GM19438 (cell line): ENCODE results near the gene HAT1.
A peak's percentile ranks its signal among the peaks of the same experiment; 100 is the strongest.
"Not testable (repeated sequence)": the region's sequence is repeated elsewhere in the genome, so short reads cannot be mapped to it uniquely, and the experiment has no call there.

Experiments
- ATAC-seq: cut with Tn5 transposase; IDR thresholded peaks from one replicate; pipeline ENCODE4 v1.9.1; 2021; ENCODE audit warnings: low read depth; ENCODE audit not compliant: unreplicated experiment

HAT1 gene

DNA sequence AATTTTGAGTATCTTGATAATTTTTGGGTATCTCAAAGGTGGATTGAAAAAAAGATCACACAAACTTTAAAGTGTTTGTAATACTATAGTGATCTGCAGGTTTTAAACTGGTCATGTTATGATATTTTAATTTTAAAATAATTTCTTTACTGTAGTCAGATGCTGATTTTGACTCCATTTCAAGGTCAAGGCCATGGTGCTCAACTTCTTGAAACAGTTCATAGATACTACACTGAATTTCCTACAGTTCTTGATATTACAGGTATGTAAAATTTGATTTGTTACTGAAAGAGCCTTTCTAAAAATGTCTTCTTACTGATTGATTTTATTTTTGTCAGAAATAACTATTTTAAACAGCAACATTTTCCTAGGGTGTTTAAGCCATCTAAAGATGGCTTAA is 44.4 kb downstream of the HAT1 start:
- ATAC-seq, result no peak

DNA sequence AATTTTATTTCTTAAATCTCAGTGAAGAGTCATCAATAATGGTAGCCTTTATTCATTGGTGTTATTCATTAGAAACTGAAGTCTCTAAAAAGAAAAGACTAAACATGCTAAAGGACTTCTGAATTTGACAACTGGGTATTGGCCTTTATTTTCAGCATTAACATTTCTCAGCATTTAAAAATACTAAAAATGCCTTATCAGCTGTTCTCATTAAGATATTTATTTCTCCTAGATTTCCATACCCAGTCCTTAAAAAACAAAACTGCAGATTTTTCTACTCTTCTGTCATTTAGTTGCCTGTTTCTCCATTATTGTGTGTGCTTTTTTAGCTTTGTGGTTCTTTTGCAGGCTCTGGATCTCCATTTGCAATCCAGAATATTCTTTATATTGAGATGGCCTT is 46.2 kb downstream of the HAT1 start:
- no peak for ATAC-seq

DNA sequence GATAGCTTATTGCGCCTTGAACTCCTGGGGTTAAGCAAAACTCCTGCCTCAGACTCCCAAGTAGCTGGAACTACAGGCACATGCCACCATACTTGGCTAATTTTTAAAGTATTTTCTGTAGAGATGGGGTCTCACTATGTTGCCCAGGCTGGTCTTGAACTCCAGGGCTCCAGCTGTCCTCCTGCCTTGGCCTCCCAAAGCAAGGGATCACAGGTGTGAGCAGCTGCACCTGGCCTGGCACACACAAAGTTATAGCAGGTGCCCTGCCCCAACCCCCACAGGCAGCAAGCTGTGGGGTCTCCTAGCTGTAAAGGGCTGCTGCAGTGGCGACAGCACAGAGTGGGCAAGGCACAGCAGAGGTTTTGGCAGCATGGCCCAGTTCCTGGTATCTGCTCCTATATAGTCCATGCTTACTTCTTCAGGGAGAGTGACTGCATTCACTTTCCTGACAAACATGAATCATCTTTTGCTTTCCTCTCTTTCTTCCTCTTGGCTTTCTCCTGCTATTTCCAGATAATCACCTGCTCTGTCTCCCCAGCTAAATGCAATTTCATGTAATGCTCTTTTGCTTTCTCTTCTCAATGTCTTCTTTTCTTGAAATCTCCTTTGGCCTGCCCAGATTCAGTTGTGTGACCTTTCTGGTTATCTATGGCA is 50.2 kb downstream of the HAT1 start:
- ATAC-seq, result no peak

DNA sequence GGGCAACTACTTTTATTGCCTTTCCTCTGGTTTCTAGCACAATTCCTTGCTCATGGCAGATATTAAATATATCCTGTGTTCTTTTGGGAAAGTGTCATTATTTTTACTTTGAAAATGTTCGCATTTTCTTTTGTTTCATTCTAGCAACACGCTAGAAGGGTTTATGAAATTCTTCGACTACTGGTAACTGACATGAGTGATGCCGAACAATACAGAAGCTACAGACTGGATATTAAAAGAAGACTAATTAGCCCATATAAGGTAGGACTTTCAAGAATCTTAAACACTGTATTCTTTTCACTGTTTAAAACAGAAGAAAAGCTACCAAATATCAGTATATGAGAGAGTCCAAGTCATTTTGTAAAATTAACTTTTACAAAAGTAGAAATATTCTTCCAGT is 56.8 kb downstream of the HAT1 start:
- ATAC-seq, result no peak

DNA sequence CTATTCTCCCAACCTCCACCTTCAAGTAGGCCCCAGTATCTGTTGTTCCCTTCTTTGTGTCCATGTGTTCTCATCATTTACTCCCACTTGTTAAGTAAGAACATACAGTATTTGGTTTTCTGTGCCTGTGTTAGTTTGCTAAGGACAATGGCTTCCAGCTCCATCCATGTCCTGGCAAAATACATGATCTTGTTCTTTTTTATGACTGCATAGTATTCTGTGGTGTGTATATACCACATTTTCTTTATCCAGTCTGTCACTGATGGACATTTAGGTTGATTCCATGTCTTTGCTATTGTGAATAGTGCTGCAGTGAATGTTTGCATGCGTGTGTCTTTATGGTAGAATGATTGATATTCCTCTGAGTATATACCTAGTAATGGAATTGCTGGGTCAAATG is 61.7 kb downstream of the HAT1 start:
- not testable (repeated sequence) for ATAC-seq

DNA sequence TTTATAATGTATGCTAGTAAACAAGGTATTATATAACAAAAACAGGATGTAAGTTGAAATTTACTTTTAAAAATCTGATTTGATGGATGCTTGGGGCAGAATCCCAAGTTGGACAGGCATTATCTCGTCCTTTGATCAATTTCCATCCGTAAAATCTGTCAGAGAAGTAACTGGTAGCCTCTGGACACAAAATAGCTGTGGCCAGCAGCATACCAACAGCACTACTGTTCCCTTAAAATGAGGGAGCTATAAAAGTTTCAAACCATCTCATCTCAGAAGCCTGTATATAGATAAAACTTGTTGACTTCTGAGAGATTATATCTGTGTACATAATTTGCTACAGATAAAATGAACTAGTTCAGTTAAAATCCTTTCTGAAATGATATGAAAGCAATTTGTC is 62.8 kb downstream of the HAT1 start:
- no peak for ATAC-seq

DNA sequence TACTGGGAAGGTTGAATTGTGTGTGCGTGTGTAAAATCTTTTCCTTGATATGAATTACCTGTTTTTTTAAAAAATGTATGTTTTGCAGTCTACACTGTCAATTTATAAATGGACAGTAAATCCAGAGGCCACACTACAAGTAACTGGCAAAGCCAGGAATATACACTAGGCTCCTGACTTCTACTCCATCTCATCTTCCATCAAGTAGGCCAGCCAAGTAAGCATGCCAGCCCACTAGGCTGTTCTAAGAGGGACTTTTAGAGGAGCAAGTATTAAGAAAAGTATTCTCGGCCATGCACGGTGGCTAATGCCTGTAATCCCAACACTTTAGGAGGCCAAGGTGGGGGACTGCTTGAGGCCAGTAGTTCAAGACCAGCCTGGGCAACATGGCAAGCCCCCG is 64.5 kb downstream of the HAT1 start:
- no peak for ATAC-seq

DNA sequence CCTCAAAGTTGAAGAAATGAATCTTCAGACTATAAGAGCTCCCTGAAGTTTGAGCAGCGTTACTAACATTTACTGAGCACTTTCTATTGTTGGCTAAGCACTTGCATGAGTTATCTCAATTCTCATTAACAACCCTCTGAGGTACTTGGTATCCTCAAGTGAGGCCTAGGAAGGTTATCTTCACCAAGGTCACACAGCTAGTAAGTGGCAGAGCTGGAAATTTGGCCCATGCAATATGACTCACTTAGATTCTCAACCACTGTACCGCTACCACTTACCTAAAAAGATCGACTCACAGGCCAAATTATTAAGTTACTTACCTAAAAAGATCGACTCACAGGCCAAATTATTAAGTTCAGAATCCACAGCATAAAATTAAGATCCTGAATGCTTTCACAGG is 68.8 kb downstream of the HAT1 start:
- ATAC-seq, result no peak

DNA sequence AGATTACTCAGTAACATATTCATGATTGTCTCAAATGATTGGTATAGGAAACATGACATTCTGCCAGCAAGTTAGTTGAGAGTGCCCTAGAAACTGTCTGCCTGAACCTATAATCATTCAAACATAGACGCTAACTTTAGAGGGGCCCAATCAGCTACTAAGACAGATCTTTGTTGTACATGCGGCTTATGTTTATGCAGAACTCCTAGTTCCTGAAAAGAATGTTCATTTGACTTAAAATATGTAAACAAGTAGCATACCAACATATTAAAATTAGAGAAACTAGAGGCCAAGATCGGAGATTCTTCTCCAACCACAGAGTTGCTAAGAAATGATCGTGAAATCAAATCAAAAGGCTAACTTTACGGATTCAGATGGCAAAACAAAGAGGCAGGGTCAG is 73.3 kb downstream of the HAT1 start:
- no peak for ATAC-seq

DNA sequence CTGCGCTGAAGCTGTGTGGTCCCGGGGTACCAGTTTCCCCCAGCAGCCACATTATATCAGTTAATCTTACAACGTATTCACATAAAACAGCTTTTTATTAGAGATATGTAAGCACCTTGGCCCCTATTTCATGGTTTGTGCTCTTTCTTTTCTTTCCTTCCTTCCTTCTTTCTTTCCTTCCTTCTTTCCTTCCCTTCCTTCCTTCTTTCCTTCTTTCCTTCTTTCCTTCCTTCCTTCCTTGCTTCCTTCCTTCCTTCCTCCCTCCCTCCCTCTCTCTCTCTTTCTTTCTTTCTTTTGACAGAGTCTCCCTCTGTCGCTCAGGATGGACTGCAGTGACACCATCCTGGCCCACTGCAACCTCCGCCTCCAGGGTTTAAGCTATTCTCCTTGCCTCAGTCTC is 73.8 kb downstream of the HAT1 start:
- ATAC-seq, result no peak

DNA sequence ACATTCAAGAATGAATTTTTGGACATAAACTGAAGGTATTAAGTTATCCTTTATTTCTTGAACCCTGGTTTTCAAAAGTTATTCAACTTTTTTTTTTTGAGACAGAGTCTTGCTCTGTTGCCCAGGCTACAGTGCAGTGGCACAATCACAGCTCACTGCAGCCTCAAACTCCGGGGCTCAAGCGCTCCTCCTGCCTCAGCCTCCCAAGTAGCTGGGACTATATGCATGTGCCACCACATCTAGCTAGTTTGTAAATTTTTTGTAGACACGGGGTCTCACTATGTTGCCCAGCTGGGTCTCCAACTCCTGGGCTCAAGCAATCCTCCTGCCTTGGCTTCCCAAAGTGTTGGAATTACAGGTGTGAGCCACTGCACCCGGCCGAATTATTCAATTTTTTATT is 74.8 kb downstream of the HAT1 start:
- not testable (repeated sequence) for ATAC-seq

DNA sequence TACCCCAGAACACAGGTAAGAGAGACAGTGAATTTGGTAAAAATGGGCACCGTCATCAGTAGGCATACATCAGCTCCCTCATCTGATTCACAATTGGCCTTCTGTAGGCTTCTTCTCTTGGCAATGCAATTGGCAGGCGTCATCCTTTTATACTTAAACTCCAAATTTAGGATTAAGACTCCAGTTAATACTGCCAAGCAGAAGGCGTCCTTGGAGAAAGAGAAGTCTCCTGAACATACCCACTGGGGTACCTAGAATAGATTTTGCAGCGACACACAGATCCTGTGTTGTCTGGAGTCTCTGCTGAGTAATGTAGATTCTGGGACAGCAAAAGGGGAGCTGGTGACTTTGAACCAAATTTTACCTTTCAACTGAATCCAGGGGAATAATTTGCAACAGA is 76.9 kb downstream of the HAT1 start:
- ATAC-seq, result peak; percentile 8

DNA sequence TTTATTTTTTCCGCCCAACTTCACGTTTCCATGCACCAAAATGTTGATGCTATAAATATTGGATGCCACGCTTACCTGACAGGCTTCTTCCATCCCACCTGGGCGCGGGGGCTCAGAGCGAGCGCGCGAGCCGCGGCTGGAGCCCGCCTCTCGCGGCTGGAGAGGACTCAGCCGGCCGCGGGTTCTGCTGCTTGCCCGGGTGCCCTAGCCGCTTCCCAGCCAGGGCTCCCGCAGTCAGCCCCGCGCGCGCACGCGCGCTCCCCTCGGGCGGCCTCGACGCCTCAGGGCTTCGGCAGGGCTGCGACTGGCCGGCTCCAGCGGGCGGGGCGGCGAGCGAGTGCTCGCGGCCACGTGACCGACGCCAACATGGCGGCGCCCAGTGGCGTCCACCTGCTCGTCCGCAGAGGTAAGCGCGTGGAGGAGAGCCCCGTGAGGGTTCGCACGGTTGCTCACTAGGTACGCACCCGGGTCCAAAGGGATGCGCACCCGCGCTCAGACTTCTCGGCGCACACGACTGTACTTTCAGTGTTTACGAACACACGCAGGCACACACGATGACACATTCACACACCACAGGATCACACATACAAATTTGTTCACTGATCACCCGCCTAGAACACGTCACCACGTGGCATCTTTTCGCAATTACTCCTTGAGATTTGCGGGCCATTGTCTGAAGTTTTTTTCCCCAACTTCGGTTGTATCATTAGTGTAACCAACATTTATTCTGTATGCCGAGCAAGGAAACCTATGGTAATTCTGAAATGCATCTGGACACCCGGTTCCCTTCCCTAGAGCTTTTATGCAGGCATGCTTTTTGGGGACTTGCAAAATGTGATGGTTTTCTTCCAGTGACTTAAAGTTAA is 77.6 kb downstream of the HAT1 start, which contains the start of gene METAP1D:
Gene METAP1D, plus strand, starts transcription at position 350 of the 866 bp plus-strand sequence. Its CDS starts 17 bp downstream, at position 367.
- ATAC-seq, result peak; percentile 96

DNA sequence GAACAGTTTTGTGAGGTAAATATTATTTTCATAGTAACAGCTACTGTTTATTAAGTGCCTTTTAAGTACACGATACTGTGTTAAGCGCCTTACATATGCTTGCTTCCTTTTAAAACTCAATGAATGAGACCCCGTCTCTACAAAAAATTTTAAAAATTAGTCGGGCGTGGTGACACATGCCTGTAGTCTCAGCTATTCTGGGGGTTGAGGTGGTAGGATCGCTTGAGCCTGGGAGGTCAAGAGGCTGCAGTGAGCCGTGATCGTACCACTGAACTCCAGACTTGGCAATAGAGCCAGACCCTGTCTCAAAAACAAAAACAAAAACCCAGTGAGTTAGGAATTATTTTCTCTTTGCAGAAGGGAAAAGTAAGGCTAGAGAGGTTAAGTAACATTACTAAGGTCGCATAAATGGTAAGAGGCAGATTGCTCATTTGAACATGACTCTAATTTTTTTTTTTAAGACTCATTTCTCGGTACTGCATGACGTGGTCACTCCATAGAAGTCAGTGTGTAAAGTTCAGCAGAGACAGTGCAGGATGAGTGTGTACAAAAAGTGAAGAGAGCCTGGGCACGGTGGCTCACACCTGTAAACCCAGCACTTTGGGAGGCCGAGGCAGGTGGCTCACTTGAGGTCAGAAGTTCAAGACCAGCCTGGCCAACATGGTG is 78.6 kb downstream of the HAT1 start:
- no peak for ATAC-seq

DNA sequence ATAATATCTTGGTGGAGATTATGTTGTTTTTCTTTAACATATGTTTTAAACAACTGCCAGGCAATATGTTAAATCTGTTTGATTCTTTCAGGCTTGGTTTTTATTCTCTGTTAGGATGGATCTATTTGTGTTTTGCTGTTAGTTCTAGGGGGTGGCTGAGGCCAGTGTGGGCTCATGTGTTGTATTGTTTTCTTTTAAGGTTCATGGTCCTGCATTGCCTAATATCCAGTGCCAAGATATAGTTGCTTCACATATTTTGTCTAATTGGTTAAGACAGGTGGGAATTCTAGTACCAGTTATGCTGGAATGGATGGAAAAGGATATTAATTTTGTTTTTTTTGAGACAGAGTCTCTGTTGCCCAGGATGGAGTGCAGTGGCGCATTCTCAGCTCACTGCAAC is 85.1 kb downstream of the HAT1 start:
- no peak for ATAC-seq

DNA sequence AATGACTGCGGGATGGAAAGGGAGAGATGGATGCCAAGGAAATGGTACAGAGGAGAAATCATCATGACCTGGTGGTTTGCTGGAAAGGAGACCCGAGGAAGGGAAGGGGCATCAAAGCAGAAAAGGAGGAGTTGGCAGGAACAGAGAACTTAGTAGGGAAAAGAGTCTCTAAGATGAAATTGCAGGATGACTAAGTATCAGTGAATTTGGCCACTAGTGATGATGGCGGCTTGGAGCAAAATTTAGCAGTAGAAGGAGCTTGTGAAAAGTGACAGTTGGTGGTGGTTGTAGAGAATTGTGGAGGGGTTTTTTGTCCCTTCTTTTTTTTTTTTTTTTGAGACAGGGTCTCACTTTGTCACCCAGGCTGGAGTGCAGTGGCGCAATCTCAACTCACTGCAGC is 87.6 kb downstream of the HAT1 start:
- no peak for ATAC-seq

DNA sequence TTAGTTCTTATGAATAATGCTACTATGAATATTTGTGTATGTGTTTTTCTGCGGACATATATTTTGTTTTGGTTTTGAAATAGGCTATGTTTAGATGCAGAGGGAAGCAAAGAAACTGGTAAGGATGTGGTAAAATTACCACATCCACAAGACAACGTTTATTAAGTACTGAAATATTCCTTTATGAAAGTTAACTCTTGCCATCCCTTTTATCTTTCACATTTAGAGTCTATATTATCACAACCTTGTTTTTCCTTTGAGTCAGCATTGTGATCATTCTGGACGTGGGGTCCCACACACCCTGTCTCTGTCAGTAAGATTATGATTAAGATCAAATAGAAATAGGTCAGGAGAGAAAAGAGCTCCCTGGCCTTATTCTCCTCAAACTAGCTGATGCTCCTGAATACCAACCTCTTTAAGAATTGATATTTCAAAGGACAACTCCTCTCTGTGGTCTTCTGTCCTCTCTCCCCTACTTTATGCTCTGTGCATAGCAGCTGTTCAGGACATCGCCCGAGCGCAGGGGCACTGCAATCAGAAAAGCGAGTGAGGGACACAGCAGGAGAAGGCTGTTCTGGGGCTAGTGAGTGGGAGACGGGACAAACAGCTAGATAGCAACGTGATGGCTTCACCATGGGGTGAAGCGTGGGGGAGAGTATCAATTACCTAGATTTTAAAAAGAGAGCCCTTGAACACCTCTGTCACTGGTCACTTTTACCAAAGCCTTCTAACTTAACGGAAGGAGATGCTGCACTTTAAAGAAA is 89.7 kb downstream of the HAT1 start:
- ATAC-seq, result no peak

DNA sequence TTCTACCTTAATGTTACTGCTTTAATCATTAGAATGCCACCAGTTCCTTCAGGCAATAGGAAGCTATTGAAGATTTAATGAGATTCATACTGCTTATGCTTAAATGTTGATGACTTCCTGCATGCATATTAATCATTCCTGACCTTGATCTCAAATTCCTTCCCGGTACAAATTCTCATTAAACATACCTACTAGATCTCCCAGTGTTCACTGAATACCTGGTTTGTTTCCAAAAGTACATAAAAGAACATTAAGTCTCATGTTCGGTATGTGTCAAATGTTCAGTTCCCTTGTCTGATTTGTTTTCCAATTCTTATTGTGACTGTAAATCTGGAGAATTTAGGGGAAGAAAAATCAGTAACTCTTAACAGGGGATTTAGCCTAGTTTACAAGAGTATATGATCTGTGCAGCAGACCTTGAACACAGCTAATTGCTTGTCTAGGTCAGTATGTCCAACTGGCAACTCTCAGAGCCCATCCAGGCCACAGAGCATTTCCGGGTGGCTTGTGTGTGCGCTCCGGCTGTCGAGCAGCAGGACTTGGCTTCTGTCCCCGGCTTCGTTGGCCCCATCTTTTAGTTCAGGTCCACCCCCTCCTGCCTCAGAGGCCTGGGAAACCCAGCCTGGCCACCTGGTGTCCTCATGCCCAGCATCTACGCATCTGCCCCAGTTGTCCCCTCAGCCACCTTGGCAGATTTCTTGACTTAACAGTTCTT is 90.6 kb downstream of the HAT1 start:
- no peak for ATAC-seq

DNA sequence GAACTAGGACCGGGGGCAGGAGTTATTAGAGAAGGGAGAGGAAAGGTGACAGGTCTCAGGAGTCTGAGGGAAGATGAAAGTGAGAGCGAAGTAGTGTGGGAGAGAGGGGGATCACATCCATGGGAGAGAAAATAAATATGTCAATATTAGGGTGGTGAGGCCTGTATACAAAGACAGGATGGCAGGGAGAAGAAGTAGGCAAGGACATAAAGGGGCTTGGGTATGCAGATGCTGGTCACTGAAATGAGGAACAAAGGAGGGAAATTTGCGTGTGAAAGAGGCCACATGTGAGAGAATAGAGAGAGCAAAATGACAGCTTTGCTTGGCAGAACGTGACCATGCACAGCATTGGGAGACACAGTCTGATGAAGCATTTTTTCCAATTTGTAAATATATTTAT is 91.1 kb downstream of the HAT1 start:
- ATAC-seq, result peak; percentile 80
